ENCODE results near the gene UBE2E2.

UBE2E2 gene

GRCh38 chr3:23246651-23247050, 43.5 kb downstream of the UBE2E2 start:
- TF ChIP-seq EZH2phosphoT487 (IDR thresholded peaks at IDR 0.05; ENCODE audit: borderline replicate concordance, low read length): no peak
- no peak for TF ChIP-seq CTCF (IDR thresholded peaks at IDR 0.05; ENCODE audit: low read depth, low read length, poor library complexity, severe bottlenecking)
- no peaks in the 10 kb centered on the region for H3K4me1 ChIP-seq (ENCODE audit: control insufficient read depth, low read length)
- H3K4me2 ChIP-seq (ENCODE audit: low read length): no peak overlapping the region
- H3K9me2 ChIP-seq (replicated peaks; ENCODE audit: control insufficient read depth, low read length): no peaks in the 10 kb centered on the region
- H3K27ac ChIP-seq (ENCODE audit: low read depth, low read length): no peak overlapping the region
- H3K4me3 ChIP-seq (ENCODE audit: low read length): no peak overlapping the region
- H3K36me3 ChIP-seq (ENCODE audit: control insufficient read depth, low read length): no peaks in the 10 kb centered on the region
- H4K20me1 ChIP-seq (ENCODE audit: control insufficient read depth, insufficient read depth, low read depth, low read length): peaks cover 4% of the 10 kb centered on the region; the same call in 1 of the 2 replicates
- H3K27me3 ChIP-seq (ENCODE audit: control insufficient read depth, low read length): no peaks in the 10 kb centered on the region
- H3F3A ChIP-seq (ENCODE audit: control insufficient read depth, insufficient read depth): no peaks in the 10 kb centered on the region
- no peaks in the 10 kb centered on the region for H3K9me3 ChIP-seq (ENCODE audit: control insufficient read depth, insufficient read depth, low read length)
- H3K79me2 ChIP-seq (ENCODE audit: control insufficient read depth, low read length): peaks cover 48% of the 10 kb centered on the region

GRCh38 chr3:23248594-23249131, 45.5 kb downstream of the UBE2E2 start:
- Histone ChIP-seq H4K20me1 (ENCODE audit: control insufficient read depth, insufficient read depth, low read depth, low read length) (peaks cover 4% of the 10 kb centered on the region; the same call in 1 of the 2 replicates), H3K9me2 (replicated peaks; ENCODE audit: control insufficient read depth, low read length) (no peaks in the 10 kb centered on the region), H3F3A (ENCODE audit: control insufficient read depth, insufficient read depth) (no peaks in the 10 kb centered on the region), H3K36me3 (ENCODE audit: control insufficient read depth, low read length) (no peaks in the 10 kb centered on the region), H3K4me3 (ENCODE audit: low read length) (no peak overlapping the region), H3K27me3 (ENCODE audit: control insufficient read depth, low read length) (no peaks in the 10 kb centered on the region), H3K9me3 (ENCODE audit: control insufficient read depth, insufficient read depth, low read length) (no peaks in the 10 kb centered on the region), H3K79me2 (ENCODE audit: control insufficient read depth, low read length) (peaks cover 48% of the 10 kb centered on the region), H3K4me1 (ENCODE audit: control insufficient read depth, low read length) (no peaks in the 10 kb centered on the region), H3K27ac (ENCODE audit: low read depth, low read length) (no peak overlapping the region), H3K4me2 (ENCODE audit: low read length) (no peak overlapping the region)
- TF ChIP-seq EZH2phosphoT487 (IDR thresholded peaks at IDR 0.05; ENCODE audit: borderline replicate concordance, low read length) (no peak), CTCF (IDR thresholded peaks at IDR 0.05; ENCODE audit: low read depth, low read length, poor library complexity, severe bottlenecking) (no peak)

GRCh38 chr3:23249961-23250360, 46.8 kb downstream of the UBE2E2 start:
- Histone ChIP-seq H3K79me2 (ENCODE audit: control insufficient read depth, low read length) (peaks cover 51% of the 10 kb centered on the region), H3K9me2 (replicated peaks; ENCODE audit: control insufficient read depth, low read length) (no peaks in the 10 kb centered on the region), H4K20me1 (ENCODE audit: control insufficient read depth, insufficient read depth, low read depth, low read length) (peaks cover 12% of the 10 kb centered on the region; the same call in 1 of the 2 replicates), H3K4me1 (ENCODE audit: control insufficient read depth, low read length) (peaks cover 6% of the 10 kb centered on the region), H3K4me2 (ENCODE audit: low read length) (no peak overlapping the region), H3K9me3 (ENCODE audit: control insufficient read depth, insufficient read depth, low read length) (no peaks in the 10 kb centered on the region), H3K27me3 (ENCODE audit: control insufficient read depth, low read length) (no peaks in the 10 kb centered on the region), H3K36me3 (ENCODE audit: control insufficient read depth, low read length) (no peaks in the 10 kb centered on the region), H3F3A (ENCODE audit: control insufficient read depth, insufficient read depth) (no peaks in the 10 kb centered on the region), H3K4me3 (ENCODE audit: low read length) (no peak overlapping the region), H3K27ac (ENCODE audit: low read depth, low read length) (no peak overlapping the region)
- TF ChIP-seq CTCF (IDR thresholded peaks at IDR 0.05; ENCODE audit: low read depth, low read length, poor library complexity, severe bottlenecking) (no peak), EZH2phosphoT487 (IDR thresholded peaks at IDR 0.05; ENCODE audit: borderline replicate concordance, low read length) (no peak)
